Measurements from ENCODE around the gene TSHZ2. TPM values are rescaled to one million over a fixed set of nuclear protein-coding genes. Genes with fewer than 3 reads are reported as not detected.

TSHZ2 gene
- total and polyA plus RNA-seq, 2 of the 4 experiments (the other 2 are of a cell fraction) = under 0.01 to 0.02 TPM

DNA sequence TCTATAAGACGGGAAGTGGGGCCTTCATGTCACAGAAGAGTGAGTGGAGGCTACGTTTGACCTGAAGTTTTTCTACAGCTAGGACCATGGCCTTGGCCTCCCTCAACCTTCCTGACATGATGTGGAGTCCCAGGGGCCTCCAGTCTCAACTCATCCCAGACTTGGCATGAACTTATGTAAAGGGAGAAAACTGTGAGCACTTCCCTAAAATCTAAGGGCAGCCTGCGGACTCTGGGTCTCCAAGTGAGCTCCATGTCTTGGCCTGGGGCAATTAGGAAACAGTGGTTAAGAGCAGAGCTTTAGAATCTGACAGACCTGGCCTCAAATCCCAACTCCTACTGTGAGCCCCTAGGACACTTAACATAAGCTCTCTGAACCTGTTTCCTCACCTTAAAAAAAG lies 439.0 kb downstream of the TSHZ2 start:
- Histone ChIP-seq H4K20me1 (ENCODE audit: insufficient read depth, low read length) (no peaks in the 10 kb centered on the region), H2BK120ac (ENCODE audit: low read depth, low read length) (no peak overlapping the region), H2BK20ac (ENCODE audit: low read depth, low read length) (no peak overlapping the region), H2AK5ac (ENCODE audit: low read depth, low read length) (no peak overlapping the region), H3K4me2 (ENCODE audit: low read depth, low read length) (no peak overlapping the region), H2BK5ac (ENCODE audit: low read depth, low read length, poor library complexity, severe bottlenecking) (no peak overlapping the region), H4K91ac (ENCODE audit: insufficient read depth, low read depth, low read length) (no peak overlapping the region), H3K9ac (ENCODE audit: low read depth, low read length) (no peak overlapping the region), H3K23ac (ENCODE audit: low read depth, low read length) (no peak overlapping the region), H3K14ac (replicated peaks; ENCODE audit: low read depth, low read length) (no peak overlapping the region), H3K56ac (ENCODE audit: extremely low read depth, insufficient read depth, low read length) (no peak overlapping the region), H4K8ac (ENCODE audit: low read depth in 2 of 2, low read length in 2 of 2) (no peak overlapping the region), H3K4me3 (ENCODE audit: insufficient read depth, low read depth, low read length) (no peak overlapping the region), H3K36me3 (ENCODE audit: control insufficient read depth, insufficient read depth, low read length) (no peaks in the 10 kb centered on the region), H3K27ac (ENCODE audit: insufficient read depth, low read length) (no peak overlapping the region), H4K5ac (ENCODE audit: low read depth, low read length) (no peak overlapping the region), H3K27me3 (ENCODE audit: control insufficient read depth, insufficient read depth, low read length) (no peaks in the 10 kb centered on the region), H2AFZ (replicated peaks; ENCODE audit: low read length, poor library complexity) (no peak overlapping the region), H3K18ac (ENCODE audit: low read depth, low read length) (no peak overlapping the region), H3K79me1 (ENCODE audit: low read depth in 1 of 2, low read length in 2 of 2) (no peaks in the 10 kb centered on the region), H2AK9ac (replicated peaks; ENCODE audit: low read depth, low read length, poor library complexity) (no peak overlapping the region), H3K9me1 (ENCODE audit: insufficient read depth, low read length) (no peaks in the 10 kb centered on the region), H3K4ac (ENCODE audit: low read depth, low read length) (no peak overlapping the region), H2BK15ac (ENCODE audit: low read depth, low read length) (no peak overlapping the region), H3K4me1 (ENCODE audit: control insufficient read depth, insufficient read depth, low read length) (no peaks in the 10 kb centered on the region; the same call in 1 of the 2 replicates), H3K9me3 (ENCODE audit: control insufficient read depth, insufficient read depth, low read length) (no peaks in the 10 kb centered on the region)
- ATAC-seq (ENCODE audit: low read depth) (no peak), DNase-seq (no peak)
- no CpG with 5 or more reads among the region's 3 CpGs for WGBS, 2 experiments (ENCODE audit: extremely low coverage in 2 of 2, insufficient read length in 1 of 2)
- BruUV-seq (replicated peaks) = no TSS peak
- TF ChIP-seq RCOR1 (IDR thresholded peaks at IDR 0.05; ENCODE audit: insufficient replicate concordance, low read length) (no peak), SMC3 (IDR thresholded peaks at IDR 0.05; ENCODE audit: low read depth, low read length) (no peak), NFE2L2 (IDR thresholded peaks at IDR 0.05; ENCODE audit: low read depth, low read length) (no peak), BHLHE40 (IDR thresholded peaks at IDR 0.05; ENCODE audit: low read depth, low read length) (no peak), MXI1 (IDR thresholded peaks at IDR 0.05; ENCODE audit: borderline replicate concordance, low read depth, low read length) (no peak), CHD1 (IDR thresholded peaks at IDR 0.05; ENCODE audit: low read depth, low read length) (no peak), MAZ (IDR thresholded peaks at IDR 0.05; ENCODE audit: borderline replicate concordance, low read depth, low read length) (no peak), MAFK (IDR thresholded peaks at IDR 0.05; ENCODE audit: low read depth, low read length) (no peak), POLR2A (IDR thresholded peaks at IDR 0.05; ENCODE audit: low read depth, low read length) (no peak)
- TF ChIP-seq, protein P1, sequence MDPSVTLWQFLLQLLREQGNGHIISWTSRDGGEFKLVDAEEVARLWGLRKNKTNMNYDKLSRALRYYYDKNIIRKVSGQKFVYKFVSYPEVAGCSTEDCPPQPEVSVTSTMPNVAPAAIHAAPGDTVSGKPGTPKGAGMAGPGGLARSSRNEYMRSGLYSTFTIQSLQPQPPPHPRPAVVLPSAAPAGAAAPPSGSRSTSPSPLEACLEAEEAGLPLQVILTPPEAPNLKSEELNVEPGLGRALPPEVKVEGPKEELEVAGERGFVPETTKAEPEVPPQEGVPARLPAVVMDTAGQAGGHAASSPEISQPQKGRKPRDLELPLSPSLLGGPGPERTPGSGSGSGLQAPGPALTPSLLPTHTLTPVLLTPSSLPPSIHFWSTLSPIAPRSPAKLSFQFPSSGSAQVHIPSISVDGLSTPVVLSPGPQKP (IDR thresholded peaks at IDR 0.05; ENCODE audit: borderline replicate concordance, low read depth, low read length) = no peak
- TF ChIP-seq, protein P2, sequence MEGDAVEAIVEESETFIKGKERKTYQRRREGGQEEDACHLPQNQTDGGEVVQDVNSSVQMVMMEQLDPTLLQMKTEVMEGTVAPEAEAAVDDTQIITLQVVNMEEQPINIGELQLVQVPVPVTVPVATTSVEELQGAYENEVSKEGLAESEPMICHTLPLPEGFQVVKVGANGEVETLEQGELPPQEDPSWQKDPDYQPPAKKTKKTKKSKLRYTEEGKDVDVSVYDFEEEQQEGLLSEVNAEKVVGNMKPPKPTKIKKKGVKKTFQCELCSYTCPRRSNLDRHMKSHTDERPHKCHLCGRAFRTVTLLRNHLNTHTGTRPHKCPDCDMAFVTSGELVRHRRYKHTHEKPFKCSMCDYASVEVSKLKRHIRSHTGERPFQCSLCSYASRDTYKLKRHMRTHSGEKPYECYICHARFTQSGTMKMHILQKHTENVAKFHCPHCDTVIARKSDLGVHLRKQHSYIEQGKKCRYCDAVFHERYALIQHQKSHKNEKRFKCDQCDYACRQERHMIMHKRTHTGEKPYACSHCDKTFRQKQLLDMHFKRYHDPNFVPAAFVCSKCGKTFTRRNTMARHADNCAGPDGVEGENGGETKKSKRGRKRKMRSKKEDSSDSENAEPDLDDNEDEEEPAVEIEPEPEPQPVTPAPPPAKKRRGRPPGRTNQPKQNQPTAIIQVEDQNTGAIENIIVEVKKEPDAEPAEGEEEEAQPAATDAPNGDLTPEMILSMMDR (conservative IDR thresholded peaks at IDR 0.05; ENCODE audit: low read depth, low read length) = no peak
- in situ Hi-C loops (cut with MboI; ENCODE audit: low sequenced_read_pairs) (no loop called here), intact Hi-C loops (cut with micrococcal nuclease) (no loop called here), dilution Hi-C loops (cut with HindIII; ENCODE audit: low sequenced_read_pairs, unreplicated experiment) (no loop called here)
- CTCF ChIA-PET = no interaction called here
- POLR2A ChIA-PET (ENCODE audit: unreplicated experiment) = no interaction called here

Measured in IMR-90 (cell line).